GM19025 (cell line): Measurements from ENCODE around the gene CDIPT.
A peak's percentile ranks its signal among the peaks of the same experiment; 100 is the strongest.
"Not testable (repeated sequence)": the region's sequence is repeated elsewhere in the genome, so short reads cannot be mapped to it uniquely, and the experiment has no call there.

Experiments used
- ATAC-seq: cut with Tn5 transposase; IDR thresholded peaks from one replicate; pipeline ENCODE4 v1.9.1; 2021; ENCODE audit warnings: mild to moderate bottlenecking, low read depth, moderate library complexity; ENCODE audit not compliant: unreplicated experiment

Gene CDIPT, protein sequence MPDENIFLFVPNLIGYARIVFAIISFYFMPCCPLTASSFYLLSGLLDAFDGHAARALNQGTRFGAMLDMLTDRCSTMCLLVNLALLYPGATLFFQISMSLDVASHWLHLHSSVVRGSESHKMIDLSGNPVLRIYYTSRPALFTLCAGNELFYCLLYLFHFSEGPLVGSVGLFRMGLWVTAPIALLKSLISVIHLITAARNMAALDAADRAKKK

GRCh38 chr16:29862884-29863668, at the start of gene CDIPT:
TSS of gene CDIPT (minus strand) at chr16:29863226. CDS start at chr16:29862857, 369 bp downstream.
- peak; percentile 92 for ATAC-seq

DNA sequence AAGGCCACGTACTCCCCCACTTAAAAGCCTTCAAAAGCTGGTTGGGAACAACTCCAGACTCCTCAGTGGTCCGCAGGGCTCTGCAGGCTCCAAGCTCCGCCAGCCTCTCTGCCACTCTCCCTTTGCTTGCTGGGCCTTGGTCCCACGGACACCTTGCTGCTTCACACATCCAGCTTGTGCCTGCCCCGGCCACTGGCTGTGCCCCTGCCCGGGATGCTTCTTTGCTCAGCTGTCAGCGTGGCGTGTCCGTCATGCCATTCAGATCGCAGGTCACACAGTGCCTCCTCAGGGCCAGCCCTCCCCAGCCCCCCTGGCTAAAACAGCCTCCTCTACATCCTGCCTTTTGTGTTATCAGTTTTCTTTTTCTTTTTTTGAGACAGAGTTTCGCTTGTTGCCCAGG, 49.1 kb upstream of the CDIPT start:
- no peak for ATAC-seq

DNA sequence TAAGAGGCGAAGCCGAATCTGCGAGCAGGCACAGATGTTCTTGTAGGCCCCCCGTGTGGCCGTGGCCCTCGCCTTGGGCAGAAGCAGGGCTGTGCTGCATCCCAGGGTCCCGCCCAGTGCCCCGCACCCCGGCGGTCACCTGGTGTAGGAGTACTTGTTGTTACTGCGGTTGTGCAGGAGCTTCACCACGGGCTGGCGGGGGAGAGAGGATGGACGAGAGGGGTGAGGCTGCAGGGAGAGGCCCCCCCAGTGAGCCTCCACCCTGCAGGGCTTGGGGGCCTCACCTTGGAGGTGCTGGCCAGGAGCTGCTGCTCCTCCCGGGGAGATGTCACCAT, 48.6 kb upstream of the CDIPT start:
- no peak for ATAC-seq

- ATAC-seq, result no peak
Observed at GRCh38 chr16:29910819-29911675, 48.0 kb upstream of the CDIPT start.

DNA sequence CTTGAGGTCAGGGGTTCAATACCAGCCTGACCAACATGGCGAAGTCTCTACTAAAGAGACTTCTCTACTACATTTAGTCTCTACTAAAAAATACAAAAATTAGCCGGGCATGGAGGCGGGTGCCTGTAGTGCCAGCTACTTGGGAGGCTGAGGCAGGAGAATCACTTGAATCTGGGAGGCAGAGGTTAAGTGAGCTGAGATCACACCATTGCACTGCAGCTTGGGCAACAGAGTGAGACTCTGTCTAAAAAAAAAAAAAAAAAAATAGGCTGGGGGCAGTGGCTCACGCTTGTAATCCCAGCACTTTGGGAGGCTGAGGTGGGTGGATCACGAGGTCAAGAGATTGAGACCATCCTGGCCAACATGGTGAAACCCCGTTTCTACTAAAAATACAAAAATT, 46.8 kb upstream of the CDIPT start:
- ATAC-seq, result not testable (repeated sequence)

- no peak for ATAC-seq
Observed at GRCh38 chr16:29909391-29909790, 46.4 kb upstream of the CDIPT start.

- no peak for ATAC-seq
Observed at GRCh38 chr16:29908719-29909220, 45.7 kb upstream of the CDIPT start.

DNA sequence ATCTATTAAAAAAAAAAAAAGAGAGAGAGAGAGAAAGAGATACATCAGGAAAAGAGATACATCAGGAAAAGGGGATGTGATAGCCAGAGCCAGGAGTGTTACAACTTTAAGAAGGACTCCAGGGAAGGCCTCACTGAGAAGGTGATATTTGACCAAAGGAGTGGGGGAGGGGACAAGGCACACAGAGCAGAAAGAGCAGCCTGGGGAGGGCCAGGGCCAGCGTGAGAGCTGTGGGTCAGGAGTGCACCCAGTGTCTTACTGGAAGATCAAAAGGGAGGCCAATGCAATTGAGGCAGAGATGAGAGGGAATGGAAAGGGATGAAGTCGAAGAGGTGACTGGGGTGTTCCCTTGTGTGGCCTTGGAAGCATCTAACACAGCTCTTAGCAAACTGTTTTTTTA, 44.9 kb upstream of the CDIPT start:
- ATAC-seq, result no peak

DNA sequence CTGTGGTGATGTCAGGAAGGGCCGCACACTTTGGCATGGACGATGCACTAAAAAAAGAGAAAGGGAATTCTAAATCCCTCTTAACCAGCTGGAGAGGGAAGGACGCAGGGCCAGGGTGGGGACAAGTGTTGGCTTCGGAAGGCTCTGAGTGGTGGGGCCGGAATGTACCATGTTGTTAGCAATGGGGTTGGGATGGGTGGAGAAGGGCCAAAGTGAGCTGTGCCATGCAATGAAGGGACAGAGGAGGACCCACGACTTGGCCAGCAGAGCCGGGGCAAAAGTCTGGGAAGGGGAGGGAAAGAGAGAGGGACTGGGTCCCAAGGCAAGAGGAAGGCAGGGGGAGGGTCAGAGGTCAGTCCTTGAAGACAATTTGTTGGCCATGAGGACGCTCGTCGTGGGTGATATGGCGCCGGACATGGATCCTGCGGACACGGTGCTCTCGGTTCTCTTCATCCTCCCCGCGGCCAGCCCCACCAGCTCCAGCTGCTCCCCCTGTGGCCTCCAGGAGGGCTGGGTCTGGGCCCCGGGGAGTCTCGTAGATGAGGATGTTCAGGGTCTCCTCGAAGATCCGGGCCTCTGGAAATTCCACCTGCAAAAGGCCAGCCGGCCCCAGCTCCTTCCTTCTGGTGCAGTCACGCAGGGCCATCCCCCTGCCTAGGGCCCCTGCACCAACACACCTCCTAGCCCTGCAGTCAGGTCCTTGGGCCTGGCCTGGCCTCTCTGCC, 43.7 kb upstream of the CDIPT start:
- ATAC-seq, result no peak

- ATAC-seq, result no peak
Observed at GRCh38 chr16:29905668-29906067, 42.6 kb upstream of the CDIPT start.

DNA sequence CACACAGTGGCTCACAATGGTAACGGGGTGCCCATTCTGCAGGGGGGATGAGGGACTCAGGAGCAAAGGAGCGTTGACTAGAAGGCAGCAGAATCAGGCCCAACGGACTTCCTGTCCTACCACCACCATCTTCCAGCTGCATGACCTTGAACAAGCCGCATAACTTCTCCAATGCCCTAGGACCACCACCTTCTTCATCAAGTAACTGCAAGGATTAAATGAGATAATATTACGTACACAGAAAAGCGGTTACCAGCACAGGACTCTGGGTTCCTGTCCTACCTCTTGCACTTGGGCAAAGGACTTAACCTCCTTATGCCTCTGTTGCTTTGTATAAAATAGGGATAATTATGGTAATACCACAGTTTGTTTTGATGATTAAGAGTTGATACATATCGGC, 41.9 kb upstream of the CDIPT start:
- no peak for ATAC-seq

- no peak for ATAC-seq
Observed at GRCh38 chr16:29903590-29903989, 40.6 kb upstream of the CDIPT start.

DNA sequence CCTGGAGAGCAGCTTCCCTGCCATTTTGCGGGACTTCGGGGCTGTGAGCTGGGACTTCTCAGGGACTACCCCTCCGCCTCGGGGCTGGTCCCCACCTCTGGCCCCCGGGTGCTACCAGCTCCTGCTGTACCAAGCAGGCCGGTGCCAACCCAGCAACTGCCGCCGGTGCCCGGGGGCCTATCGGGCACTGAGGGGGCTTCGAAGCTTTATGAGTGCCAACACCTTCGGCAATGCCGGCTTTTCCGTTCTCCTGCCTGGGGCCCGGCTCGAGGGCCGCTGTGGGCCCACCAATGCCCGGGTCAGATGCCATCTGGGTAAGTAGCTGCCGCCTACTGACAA, 38.5 kb upstream of the CDIPT start:
- no peak for ATAC-seq

GRCh38 chr16:29900888-29901606, 38.0 kb upstream of the CDIPT start:
- no peak for ATAC-seq

DNA sequence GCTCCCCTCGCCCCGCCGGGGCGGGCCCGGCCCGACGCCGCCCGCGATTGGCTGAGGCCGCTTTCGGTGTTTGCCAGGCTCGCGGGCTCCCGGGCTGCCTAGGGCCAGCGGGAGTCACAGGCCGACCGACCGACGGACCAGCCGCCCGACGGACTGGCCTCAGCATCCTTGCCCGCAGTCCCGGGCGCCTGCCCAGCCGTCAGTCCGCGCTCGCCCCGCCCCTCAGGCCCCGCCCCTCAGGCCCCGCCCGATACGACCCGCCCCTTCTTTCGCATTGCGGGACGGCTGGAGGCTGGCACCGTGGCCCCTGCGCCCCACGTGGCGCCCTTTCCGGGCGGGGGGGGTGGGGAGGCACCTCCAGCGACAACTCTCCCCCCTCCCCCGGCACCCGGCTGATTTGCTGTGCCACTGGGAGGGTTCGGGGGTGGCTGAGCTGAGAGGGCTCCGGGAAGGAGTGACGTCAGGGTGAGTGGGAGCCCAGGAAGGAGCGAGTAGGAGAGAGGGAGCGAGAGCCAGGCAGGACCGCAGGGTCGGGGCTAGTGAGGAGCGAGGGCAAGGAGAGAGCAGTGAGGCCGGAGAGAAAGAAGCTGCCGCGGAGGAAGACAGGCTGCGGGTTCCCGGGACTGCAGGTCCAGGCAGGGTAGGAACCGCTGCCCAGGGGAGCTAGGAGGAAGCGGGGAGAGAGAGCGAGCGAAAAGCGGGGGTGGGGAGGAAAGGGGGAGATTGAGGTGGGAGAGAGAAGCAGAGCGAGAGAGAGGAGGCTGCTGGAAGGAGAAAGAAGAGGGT, 37.3 kb upstream of the CDIPT start, which contains the start of gene ASPHD1:
Gene ASPHD1 (plus strand): TSS at position 387 of the 786 bp plus-strand sequence. CDS start 484 bp downstream, outside the sequence.
- peak; percentile 70 for ATAC-seq

GRCh38 chr16:29899516-29900101, 36.6 kb upstream of the CDIPT start, which contains the start of gene SEZ6L2:
TSS of gene SEZ6L2 (minus strand) at chr16:29899550. CDS start at chr16:29899019, 531 bp downstream.
- no peak for ATAC-seq

- ATAC-seq, result no peak
Observed at GRCh38 chr16:29898804-29899515, 35.9 kb upstream of the CDIPT start.
